ENCODE data around the gene SH3D19. TPM values are rescaled to one million over a fixed set of nuclear protein-coding genes. Genes with fewer than 3 reads are reported as not detected.
A peak's percentile ranks its signal among the peaks of the same experiment; 100 is the strongest.
"Not testable (repeated sequence)": the region's sequence is repeated elsewhere in the genome, so short reads cannot be mapped to it uniquely, and the experiment has no call there.

Gene SH3D19
- total RNA-seq, 1 donor from 2014 or later: 96.7 TPM

- intact Hi-C loops (cut with DNase I): no loop called here
- DNase-seq (no peak), ATAC-seq (ENCODE audit: poor library complexity) (no peak)
Measured at GRCh38 chr4:151143811-151144210, 181.6 kb downstream of the SH3D19 start.

- DNase-seq (no peak), ATAC-seq (ENCODE audit: poor library complexity) (no peak)
- intact Hi-C loops (cut with DNase I): no loop called here
Measured at GRCh38 chr4:151143162-151143561, 182.2 kb downstream of the SH3D19 start.

- DNase-seq (no peak), ATAC-seq (ENCODE audit: poor library complexity) (no peak)
- intact Hi-C loops (cut with DNase I): no loop called here
Measured at GRCh38 chr4:151142758-151143157, 182.6 kb downstream of the SH3D19 start.

GRCh38 chr4:151139814-151140213, 185.6 kb downstream of the SH3D19 start:
- intact Hi-C loops (cut with DNase I): no loop called here
- ATAC-seq (ENCODE audit: poor library complexity): no peak
- no peak for DNase-seq

- DNase-seq; intact Hi-C loops (cut with DNase I); ATAC-seq (ENCODE audit: poor library complexity): not testable (repeated sequence)
Measured at GRCh38 chr4:151136048-151136447, 189.4 kb downstream of the SH3D19 start.

GRCh38 chr4:151133311-151133710, 192.1 kb downstream of the SH3D19 start:
- intact Hi-C loops (cut with DNase I): no loop called here
- DNase-seq (no peak), ATAC-seq (ENCODE audit: poor library complexity) (no peak)

GRCh38 chr4:151129796-151130195, 195.6 kb downstream of the SH3D19 start:
- no peak for DNase-seq
- intact Hi-C loops (cut with DNase I): no loop called here
- no peak for ATAC-seq (ENCODE audit: poor library complexity)

GRCh38 chr4:151117371-151117962, 207.9 kb downstream of the SH3D19 start:
- ATAC-seq (ENCODE audit: poor library complexity) (peak; percentile 63), DNase-seq (no peak)
- intact Hi-C loops (cut with DNase I): no loop called here

- intact Hi-C loops (cut with DNase I): loop anchor here (5.0 kb wide), 1 partner anchor 247 kb away; no protein-coding TSS in a partner anchor
Measured at GRCh38 chr4:151114986-151115385, 210.4 kb downstream of the SH3D19 start.

GRCh38 chr4:151114338-151114737, 211.1 kb downstream of the SH3D19 start:
- intact Hi-C loops (cut with DNase I): loop anchor here (5.0 kb wide), 1 partner anchor 248 kb away; no protein-coding TSS in a partner anchor
- ATAC-seq (ENCODE audit: poor library complexity) (peak; percentile 76), DNase-seq (no peak)

More at GRCh38 chr4:151114986-151115385, 210.4 kb downstream of the SH3D19 start:
- no peak for ATAC-seq (ENCODE audit: poor library complexity)
- no peak for DNase-seq

GRCh38 chr4:151110236-151110635, 215.2 kb downstream of the SH3D19 start:
- DNase-seq (no peak), ATAC-seq (ENCODE audit: poor library complexity) (no peak)
- intact Hi-C loops (cut with DNase I): loop anchor here (5.0 kb wide), 1 partner anchor 252 kb away; no protein-coding TSS in a partner anchor

GRCh38 chr4:151107063-151107462, 218.3 kb downstream of the SH3D19 start:
- intact Hi-C loops (cut with DNase I): no loop called here
- ATAC-seq (ENCODE audit: poor library complexity) (no peak), DNase-seq (no peak)

GRCh38 chr4:151105454-151106032, 219.9 kb downstream of the SH3D19 start:
- ATAC-seq (ENCODE audit: poor library complexity): peak; percentile 16
- intact Hi-C loops (cut with DNase I): no loop called here
- DNase-seq: no peak

- DNase-seq (no peak), ATAC-seq (ENCODE audit: poor library complexity) (no peak)
- intact Hi-C loops (cut with DNase I): no loop called here
Measured at GRCh38 chr4:151104621-151105020, 220.8 kb downstream of the SH3D19 start.

- intact Hi-C loops (cut with DNase I): no loop called here
- DNase-seq (no peak), ATAC-seq (ENCODE audit: poor library complexity) (no peak)
Measured at GRCh38 chr4:151103758-151104157, 221.6 kb downstream of the SH3D19 start.

GRCh38 chr4:151100531-151100930, 224.9 kb downstream of the SH3D19 start:
- intact Hi-C loops (cut with DNase I): no loop called here
- no peak for ATAC-seq (ENCODE audit: poor library complexity)
- no peak for DNase-seq

- peak; percentile 26 for ATAC-seq (ENCODE audit: poor library complexity)
- DNase-seq: no peak
- intact Hi-C loops (cut with DNase I): no loop called here
Measured at GRCh38 chr4:151099976-151100417, 225.4 kb downstream of the SH3D19 start.

GRCh38 chr4:151099229-151099975, 226.0 kb downstream of the SH3D19 start, which contains the start of gene RPS3A:
Gene RPS3A (plus strand): TSS chr4:151099628. CDS start chr4:151099653, 25 bp downstream.
- DNase-seq (peak; percentile 98), ATAC-seq (ENCODE audit: poor library complexity) (peak; percentile 99)
- intact Hi-C loops (cut with DNase I): no loop called here

- DNase-seq: no peak
- intact Hi-C loops (cut with DNase I): no loop called here
- ATAC-seq (ENCODE audit: poor library complexity): peak; percentile 15
Measured at GRCh38 chr4:151098979-151099228, 226.5 kb downstream of the SH3D19 start.

- ATAC-seq (ENCODE audit: poor library complexity) (no peak), DNase-seq (no peak)
- intact Hi-C loops (cut with DNase I): no loop called here
Measured at GRCh38 chr4:151097759-151098158, 227.6 kb downstream of the SH3D19 start.
